HG02759 (cell line): ENCODE data around the gene CAPNS2.

Experiments used
- ATAC-seq: cut with Tn5 transposase; IDR thresholded peaks from one replicate; pipeline ENCODE4 v1.9.1; 2021; ENCODE audit warnings: mild to moderate bottlenecking, moderate library complexity; ENCODE audit not compliant: unreplicated experiment

Gene CAPNS2

GRCh38 chr16:55566432-55567175 lies at the start of gene CAPNS2:
Gene CAPNS2 (plus strand): TSS chr16:55566684. CDS start chr16:55566757, 73 bp downstream.
- ATAC-seq = no peak

GRCh38 chr16:55521792-55522191 lies 44.7 kb upstream of the CAPNS2 start:
- ATAC-seq = no peak

GRCh38 chr16:55526441-55526840 lies 40.0 kb upstream of the CAPNS2 start:
- ATAC-seq = no peak

- ATAC-seq = no peak
These were observed 38.6 kb upstream of the CAPNS2 start for GRCh38 chr16:55527885-55528284.

GRCh38 chr16:55529018-55529417 lies 37.5 kb upstream of the CAPNS2 start:
- no peak for ATAC-seq

GRCh38 chr16:55530316-55530856 lies 36.1 kb upstream of the CAPNS2 start:
- no peak for ATAC-seq

- no peak for ATAC-seq
These were observed 34.3 kb upstream of the CAPNS2 start for GRCh38 chr16:55532227-55532626.

GRCh38 chr16:55534756-55535155 lies 31.7 kb upstream of the CAPNS2 start:
- no peak for ATAC-seq

- no peak for ATAC-seq
These were observed 27.4 kb upstream of the CAPNS2 start for GRCh38 chr16:55539049-55539448.

GRCh38 chr16:55539488-55539887 lies 27.0 kb upstream of the CAPNS2 start:
- ATAC-seq = no peak

- no peak for ATAC-seq
These were observed 26.3 kb upstream of the CAPNS2 start for GRCh38 chr16:55540221-55540620.

GRCh38 chr16:55542459-55543082 lies 23.9 kb upstream of the CAPNS2 start:
- no peak for ATAC-seq

GRCh38 chr16:55543472-55543871 lies 23.0 kb upstream of the CAPNS2 start:
- no peak for ATAC-seq

GRCh38 chr16:55552621-55553020 lies 13.9 kb upstream of the CAPNS2 start:
- no peak for ATAC-seq

GRCh38 chr16:55555436-55555835 lies 11.0 kb upstream of the CAPNS2 start:
- no peak for ATAC-seq

GRCh38 chr16:55557186-55557585 lies 9.3 kb upstream of the CAPNS2 start:
- no peak for ATAC-seq

GRCh38 chr16:55559233-55559632 lies 7.3 kb upstream of the CAPNS2 start:
- ATAC-seq = no peak

- ATAC-seq = no peak
These were observed 6.5 kb upstream of the CAPNS2 start for GRCh38 chr16:55559933-55560516.

- no peak for ATAC-seq
These were observed 5.1 kb upstream of the CAPNS2 start for GRCh38 chr16:55561319-55561848.

GRCh38 chr16:55562936-55563335 lies 3.5 kb upstream of the CAPNS2 start:
- ATAC-seq = no peak

- no peak for ATAC-seq
These were observed 2.7 kb upstream of the CAPNS2 start for GRCh38 chr16:55563797-55564196.

- no peak for ATAC-seq
These were observed 1.4 kb upstream of the CAPNS2 start for GRCh38 chr16:55565086-55565485.
